HepG2 (cell line): Measurements from ENCODE around the gene ZNF578. TPM values are rescaled to one million over a fixed set of nuclear protein-coding genes. Genes with fewer than 3 reads are reported as not detected.

Experiments used
- ARNT ChIP-seq: fragments of 450-650 bp; IDR thresholded peaks from 2 replicates; pipeline ENCODE4 v1.6.1; 2017
- BCL6 ChIP-seq: IDR thresholded peaks from 2 replicates; pipeline ENCODE4 v1.6.1; 2016; ENCODE audit warnings: missing genetic modification reagents, missing compliant biosample characterization
- CENPT ChIP-seq: sonication (generic); formaldehyde crosslinking; IDR thresholded peaks from 2 replicates; pipeline ENCODE4 v1.8.0; 2022; ENCODE audit warnings: low read depth, mild to moderate bottlenecking, moderate library complexity, missing genetic modification reagents
- HMGA1 ChIP-seq: sonication (generic); formaldehyde crosslinking; conservative IDR thresholded peaks from 2 replicates; pipeline ENCODE4 v1.4.0; 2020; ENCODE audit warnings: missing genetic modification reagents
- HOXA3 ChIP-seq: sonication (generic); formaldehyde crosslinking; IDR thresholded peaks from 2 replicates; pipeline ENCODE4 v1.5.0; 2020; ENCODE audit warnings: missing genetic modification reagents
- ISX ChIP-seq: sonication (generic); formaldehyde crosslinking; conservative IDR thresholded peaks from 2 replicates; pipeline ENCODE4 v1.5.0; 2020; ENCODE audit warnings: missing genetic modification reagents
- MEF2D ChIP-seq: sonication (generic); formaldehyde crosslinking; IDR thresholded peaks from 2 replicates; pipeline ENCODE4 v1.5.1; 2020; ENCODE audit warnings: mild to moderate bottlenecking, missing genetic modification reagents
- PCBP1 ChIP-seq: fragments of 200-400 bp; formaldehyde crosslinking; IDR thresholded peaks from 2 replicates; pipeline ENCODE4 v1.6.1; 2017; ENCODE audit warnings: mild to moderate bottlenecking, low read depth, low read length, borderline replicate concordance
- SETDB1 ChIP-seq: sonication (generic); formaldehyde crosslinking; IDR thresholded peaks from 2 replicates; pipeline ENCODE4 v1.5.1; 2020; ENCODE audit warnings: missing genetic modification reagents, mild to moderate bottlenecking, borderline replicate concordance
- SMC3 ChIP-seq: IDR thresholded peaks from 2 replicates; pipeline ENCODE4 v1.6.1; 2011; ENCODE audit warnings: low read length, improper control_type of control experiment
- SNRNP70 ChIP-seq: fragments of 200-400 bp; formaldehyde crosslinking; IDR thresholded peaks from 2 replicates; pipeline ENCODE4 v1.6.1; 2017; ENCODE audit warnings: mild to moderate bottlenecking, low read depth, low read length, moderate library complexity
- TOPORS ChIP-seq: sonication (generic); formaldehyde crosslinking; IDR thresholded peaks from 2 replicates; pipeline ENCODE4 v1.8.0; 2023; ENCODE audit warnings: mild to moderate bottlenecking, missing genetic modification reagents
- ZNF232 ChIP-seq: sonication (generic); formaldehyde crosslinking; IDR thresholded peaks from 2 replicates; pipeline ENCODE4 v1.4.0; 2020; ENCODE audit warnings: missing genetic modification reagents, borderline replicate concordance
- ZNF773 ChIP-seq: sonication (generic); formaldehyde crosslinking; IDR thresholded peaks from 2 replicates; pipeline ENCODE4 v1.4.0; 2020; ENCODE audit warnings: missing genetic modification reagents, borderline replicate concordance
- ZNF790 ChIP-seq: sonication (generic); formaldehyde crosslinking; IDR thresholded peaks from 2 replicates; pipeline ENCODE4 v1.8.0; 2022; ENCODE audit warnings: missing genetic modification reagents, mild to moderate bottlenecking, borderline replicate concordance
- polyA plus RNA-seq, 8 experiments: library from polyadenylated mRNA; depleted of rRNA in 3 of 8; stranded (reverse) in 7 of 8; unstranded in 1 of 8; fragments of >200 nt; fragmentation: Illumina TruSeq in 4 of 8; extraction: Trizol in 4 of 8; gene quantifications; 2 replicates each; pipeline versions ENCODE4 v1.2.1 to v1.2.3, GENCODE V29; 2011 to 2016; ENCODE audit warnings: low read depth in 4 of 8, missing spikeins in 1 of 8, mixed read lengths in 1 of 8; ENCODE audit not compliant: insufficient read depth in 1 of 8
- total RNA-seq, 5 experiments: library from RNA; depleted of rRNA; stranded (reverse); fragments of >200 nt; fragmentation: Illumina TruSeq; extraction: Trizol; gene quantifications; 2 replicates each; pipeline ENCODE4 v1.2.3, GENCODE V29; 2016; ENCODE audit warnings: low read depth in 1 of 5
- TF ChIP-seq, protein P1 (sequence below): IDR thresholded peaks from 2 replicates; pipeline ENCODE4 v1.6.1; 2016; ENCODE audit warnings: missing genetic modification reagents, missing compliant biosample characterization
- TF ChIP-seq, protein P2 (sequence below): conservative IDR thresholded peaks from 2 replicates; pipeline ENCODE4 v1.6.1; 2018; ENCODE audit warnings: missing genetic modification reagents
- TF ChIP-seq, protein P3 (sequence below): sonication (generic); formaldehyde crosslinking; IDR thresholded peaks from 2 replicates; pipeline ENCODE4 v1.8.0; 2022; ENCODE audit warnings: mild to moderate bottlenecking, missing genetic modification reagents, moderate library complexity
- TF ChIP-seq, protein P4 (sequence below): sonication (generic); formaldehyde crosslinking; IDR thresholded peaks from 2 replicates; pipeline ENCODE4 v1.4.0; 2020; ENCODE audit warnings: missing genetic modification reagents, borderline replicate concordance
- TF ChIP-seq, protein P5 (sequence below): sonication (generic); formaldehyde crosslinking; conservative IDR thresholded peaks from 2 replicates; pipeline ENCODE4 v1.4.0; 2020; ENCODE audit warnings: missing genetic modification reagents
- TF ChIP-seq, protein P6 (sequence below): sonication (generic); formaldehyde crosslinking; conservative IDR thresholded peaks from 2 replicates; pipeline ENCODE4 v1.4.0; 2020; ENCODE audit warnings: missing genetic modification reagents

ZNF578 gene
- total and polyA plus RNA-seq, 2 of the 13 experiments (the other 11 are each of a cell fraction or from before 2014, with no cell fraction given) = not detected

DNA sequence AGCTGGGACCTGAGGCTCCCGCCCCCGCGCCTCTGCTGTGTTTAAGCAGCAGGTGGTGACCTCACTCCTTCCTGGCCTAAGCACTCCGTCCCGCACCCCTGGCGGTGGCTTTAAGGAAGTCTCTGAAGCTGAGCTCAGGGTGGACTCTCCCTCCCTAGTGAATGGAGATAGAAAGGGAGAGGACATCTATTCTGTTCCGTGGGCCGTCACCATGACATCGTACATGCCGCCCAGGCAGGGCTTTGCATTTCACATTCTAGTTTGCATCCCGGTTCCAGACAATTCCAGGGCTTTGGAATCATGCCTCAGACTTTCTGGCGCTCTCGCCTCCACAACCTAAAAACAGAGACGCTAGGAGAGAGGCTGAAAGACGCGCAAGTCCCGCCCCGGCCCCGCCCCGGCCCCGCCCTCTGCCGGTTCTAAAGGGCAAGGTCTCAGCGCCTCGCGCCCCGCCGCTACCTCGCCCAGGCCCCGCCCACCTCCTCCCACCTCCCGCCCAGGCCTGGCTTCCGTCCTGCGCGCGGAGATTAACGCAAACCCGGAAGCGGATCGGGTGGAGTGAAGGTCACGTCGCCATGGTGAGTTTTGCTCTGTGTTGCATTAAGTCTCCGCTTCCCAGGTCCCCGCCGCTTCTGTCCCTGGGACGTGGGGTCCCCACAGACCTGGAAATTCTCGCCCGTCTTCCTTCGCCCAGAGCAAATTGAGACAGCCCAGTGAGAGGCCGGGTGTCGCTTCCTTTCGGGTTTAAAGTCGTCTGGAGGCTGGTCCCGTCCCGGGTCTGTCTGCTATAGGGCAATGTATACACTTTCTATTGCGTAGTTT lies 74.0 kb downstream of the ZNF578 start, which contains the start of gene ZNF808 (continued):
- TF ChIP-seq, protein P1, sequence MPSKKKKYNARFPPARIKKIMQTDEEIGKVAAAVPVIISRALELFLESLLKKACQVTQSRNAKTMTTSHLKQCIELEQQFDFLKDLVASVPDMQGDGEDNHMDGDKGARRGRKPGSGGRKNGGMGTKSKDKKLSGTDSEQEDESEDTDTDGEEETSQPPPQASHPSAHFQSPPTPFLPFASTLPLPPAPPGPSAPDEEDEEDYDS = no peak; the same call in 1 of the 2 replicates
- TF ChIP-seq HMGA1 (CRISPR knock-in tag) = no peak
- no peak for TF ChIP-seq MEF2D (CRISPR knock-in tag)
- no peak for TF ChIP-seq CENPT (CRISPR knock-in tag)
- TF ChIP-seq ZNF773 (CRISPR knock-in tag) = no peak
- TF ChIP-seq, protein P2, sequence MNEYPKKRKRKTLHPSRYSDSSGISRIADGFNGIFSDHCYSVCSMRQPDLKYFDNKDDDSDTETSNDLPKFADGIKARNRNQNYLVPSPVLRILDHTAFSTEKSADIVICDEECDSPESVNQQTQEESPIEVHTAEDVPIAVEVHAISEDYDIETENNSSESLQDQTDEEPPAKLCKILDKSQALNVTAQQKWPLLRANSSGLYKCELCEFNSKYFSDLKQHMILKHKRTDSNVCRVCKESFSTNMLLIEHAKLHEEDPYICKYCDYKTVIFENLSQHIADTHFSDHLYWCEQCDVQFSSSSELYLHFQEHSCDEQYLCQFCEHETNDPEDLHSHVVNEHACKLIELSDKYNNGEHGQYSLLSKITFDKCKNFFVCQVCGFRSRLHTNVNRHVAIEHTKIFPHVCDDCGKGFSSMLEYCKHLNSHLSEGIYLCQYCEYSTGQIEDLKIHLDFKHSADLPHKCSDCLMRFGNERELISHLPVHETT (CRISPR knock-in tag) = no peak
- TF ChIP-seq, protein P3, sequence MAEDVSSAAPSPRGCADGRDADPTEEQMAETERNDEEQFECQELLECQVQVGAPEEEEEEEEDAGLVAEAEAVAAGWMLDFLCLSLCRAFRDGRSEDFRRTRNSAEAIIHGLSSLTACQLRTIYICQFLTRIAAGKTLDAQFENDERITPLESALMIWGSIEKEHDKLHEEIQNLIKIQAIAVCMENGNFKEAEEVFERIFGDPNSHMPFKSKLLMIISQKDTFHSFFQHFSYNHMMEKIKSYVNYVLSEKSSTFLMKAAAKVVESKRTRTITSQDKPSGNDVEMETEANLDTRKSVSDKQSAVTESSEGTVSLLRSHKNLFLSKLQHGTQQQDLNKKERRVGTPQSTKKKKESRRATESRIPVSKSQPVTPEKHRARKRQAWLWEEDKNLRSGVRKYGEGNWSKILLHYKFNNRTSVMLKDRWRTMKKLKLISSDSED (CRISPR knock-in tag) = no peak
- TF ChIP-seq ZNF790 = no peak
- no peak for TF ChIP-seq ZNF232
- TF ChIP-seq, protein P4, sequence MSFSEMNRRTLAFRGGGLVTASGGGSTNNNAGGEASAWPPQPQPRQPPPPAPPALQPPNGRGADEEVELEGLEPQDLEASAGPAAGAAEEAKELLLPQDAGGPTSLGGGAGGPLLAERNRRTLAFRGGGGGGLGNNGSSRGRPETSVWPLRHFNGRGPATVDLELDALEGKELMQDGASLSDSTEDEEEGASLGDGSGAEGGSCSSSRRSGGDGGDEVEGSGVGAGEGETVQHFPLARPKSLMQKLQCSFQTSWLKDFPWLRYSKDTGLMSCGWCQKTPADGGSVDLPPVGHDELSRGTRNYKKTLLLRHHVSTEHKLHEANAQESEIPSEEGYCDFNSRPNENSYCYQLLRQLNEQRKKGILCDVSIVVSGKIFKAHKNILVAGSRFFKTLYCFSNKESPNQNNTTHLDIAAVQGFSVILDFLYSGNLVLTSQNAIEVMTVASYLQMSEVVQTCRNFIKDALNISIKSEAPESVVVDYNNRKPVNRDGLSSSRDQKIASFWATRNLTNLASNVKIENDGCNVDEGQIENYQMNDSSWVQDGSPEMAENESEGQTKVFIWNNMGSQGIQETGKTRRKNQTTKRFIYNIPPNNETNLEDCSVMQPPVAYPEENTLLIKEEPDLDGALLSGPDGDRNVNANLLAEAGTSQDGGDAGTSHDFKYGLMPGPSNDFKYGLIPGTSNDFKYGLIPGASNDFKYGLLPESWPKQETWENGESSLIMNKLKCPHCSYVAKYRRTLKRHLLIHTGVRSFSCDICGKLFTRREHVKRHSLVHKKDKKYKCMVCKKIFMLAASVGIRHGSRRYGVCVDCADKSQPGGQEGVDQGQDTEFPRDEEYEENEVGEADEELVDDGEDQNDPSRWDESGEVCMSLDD (CRISPR knock-in tag) = no peak
- TF ChIP-seq, protein P5, sequence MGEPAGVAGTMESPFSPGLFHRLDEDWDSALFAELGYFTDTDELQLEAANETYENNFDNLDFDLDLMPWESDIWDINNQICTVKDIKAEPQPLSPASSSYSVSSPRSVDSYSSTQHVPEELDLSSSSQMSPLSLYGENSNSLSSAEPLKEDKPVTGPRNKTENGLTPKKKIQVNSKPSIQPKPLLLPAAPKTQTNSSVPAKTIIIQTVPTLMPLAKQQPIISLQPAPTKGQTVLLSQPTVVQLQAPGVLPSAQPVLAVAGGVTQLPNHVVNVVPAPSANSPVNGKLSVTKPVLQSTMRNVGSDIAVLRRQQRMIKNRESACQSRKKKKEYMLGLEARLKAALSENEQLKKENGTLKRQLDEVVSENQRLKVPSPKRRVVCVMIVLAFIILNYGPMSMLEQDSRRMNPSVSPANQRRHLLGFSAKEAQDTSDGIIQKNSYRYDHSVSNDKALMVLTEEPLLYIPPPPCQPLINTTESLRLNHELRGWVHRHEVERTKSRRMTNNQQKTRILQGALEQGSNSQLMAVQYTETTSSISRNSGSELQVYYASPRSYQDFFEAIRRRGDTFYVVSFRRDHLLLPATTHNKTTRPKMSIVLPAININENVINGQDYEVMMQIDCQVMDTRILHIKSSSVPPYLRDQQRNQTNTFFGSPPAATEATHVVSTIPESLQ (CRISPR knock-in tag) = no peak
- TF ChIP-seq TOPORS (CRISPR knock-in tag) = no peak
- TF ChIP-seq SETDB1 = no peak
- TF ChIP-seq HOXA3 (CRISPR knock-in tag) = peak; percentile 36
- TF ChIP-seq BCL6 (CRISPR knock-in tag) = no peak
- TF ChIP-seq, protein P6, sequence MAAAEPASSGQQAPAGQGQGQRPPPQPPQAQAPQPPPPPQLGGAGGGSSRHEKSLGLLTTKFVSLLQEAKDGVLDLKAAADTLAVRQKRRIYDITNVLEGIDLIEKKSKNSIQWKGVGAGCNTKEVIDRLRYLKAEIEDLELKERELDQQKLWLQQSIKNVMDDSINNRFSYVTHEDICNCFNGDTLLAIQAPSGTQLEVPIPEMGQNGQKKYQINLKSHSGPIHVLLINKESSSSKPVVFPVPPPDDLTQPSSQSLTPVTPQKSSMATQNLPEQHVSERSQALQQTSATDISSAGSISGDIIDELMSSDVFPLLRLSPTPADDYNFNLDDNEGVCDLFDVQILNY = no peak
- TF ChIP-seq SMC3 = no peak
- TF ChIP-seq ARNT = no peak
- no peak for TF ChIP-seq SNRNP70
- TF ChIP-seq ISX = no peak
- TF ChIP-seq PCBP1 = no peak
